HG02642 (cell line): Measurements from ENCODE around the gene CDK18.
"Not testable (repeated sequence)": the region's sequence is repeated elsewhere in the genome, so short reads cannot be mapped to it uniquely, and the experiment has no call there.

Experiments used
- ATAC-seq: cut with Tn5 transposase; IDR thresholded peaks from one replicate; pipeline ENCODE4 v1.9.1; 2021; ENCODE audit warnings: mild to moderate bottlenecking; ENCODE audit not compliant: unreplicated experiment, poor library complexity

CDK18 gene

DNA sequence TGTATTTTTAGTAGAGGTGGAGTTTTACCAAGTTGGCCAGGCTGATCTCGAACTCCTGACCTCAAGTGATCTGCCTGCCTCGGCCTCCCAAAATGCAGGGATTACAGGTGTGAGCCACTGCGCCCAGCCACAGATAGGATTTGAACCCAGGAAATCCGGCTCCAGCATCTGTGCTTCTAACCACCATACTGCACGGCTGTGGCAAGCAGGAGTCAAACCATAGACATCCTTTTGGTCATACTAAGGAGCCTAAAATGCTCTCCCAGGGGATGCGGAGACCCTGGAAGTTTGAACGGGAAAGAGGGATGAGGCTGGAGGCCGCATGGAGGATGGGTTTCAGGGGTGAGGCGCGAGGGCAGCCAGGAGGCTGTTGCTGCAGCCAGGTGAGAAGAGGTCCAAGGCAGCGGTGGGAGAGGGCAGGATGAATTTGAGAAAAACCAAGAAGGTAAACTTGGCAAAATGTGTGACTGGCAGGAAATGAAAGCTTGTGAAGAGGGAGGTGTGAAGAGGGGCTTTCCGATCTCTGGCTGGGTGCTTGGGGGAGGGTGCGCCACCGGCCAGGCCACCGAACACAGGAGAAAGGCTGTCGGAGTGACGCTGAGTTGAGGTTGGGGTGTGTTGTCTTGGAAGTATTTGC is 24.0 kb upstream of the CDK18 start:
- ATAC-seq = no peak

DNA sequence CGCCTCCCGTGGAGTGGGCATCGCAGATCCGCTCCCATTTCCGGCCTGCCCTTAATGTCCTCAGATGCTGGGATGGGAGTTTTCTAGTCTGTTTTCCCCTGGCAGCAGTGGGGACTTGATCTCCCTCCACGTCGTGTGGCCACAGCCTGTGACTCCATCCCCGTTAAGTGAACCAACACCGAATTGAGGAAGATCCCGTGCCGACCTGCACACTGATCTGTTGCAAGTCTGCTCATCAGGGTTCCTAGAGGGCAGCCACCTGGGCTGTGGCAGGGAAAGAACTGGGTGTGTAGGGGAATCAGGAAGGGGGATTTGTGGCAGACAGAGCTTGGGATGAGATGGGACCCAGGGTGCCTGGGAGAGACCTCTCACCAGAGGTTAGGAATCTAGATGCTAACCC is 23.3 kb upstream of the CDK18 start:
- ATAC-seq = no peak

DNA sequence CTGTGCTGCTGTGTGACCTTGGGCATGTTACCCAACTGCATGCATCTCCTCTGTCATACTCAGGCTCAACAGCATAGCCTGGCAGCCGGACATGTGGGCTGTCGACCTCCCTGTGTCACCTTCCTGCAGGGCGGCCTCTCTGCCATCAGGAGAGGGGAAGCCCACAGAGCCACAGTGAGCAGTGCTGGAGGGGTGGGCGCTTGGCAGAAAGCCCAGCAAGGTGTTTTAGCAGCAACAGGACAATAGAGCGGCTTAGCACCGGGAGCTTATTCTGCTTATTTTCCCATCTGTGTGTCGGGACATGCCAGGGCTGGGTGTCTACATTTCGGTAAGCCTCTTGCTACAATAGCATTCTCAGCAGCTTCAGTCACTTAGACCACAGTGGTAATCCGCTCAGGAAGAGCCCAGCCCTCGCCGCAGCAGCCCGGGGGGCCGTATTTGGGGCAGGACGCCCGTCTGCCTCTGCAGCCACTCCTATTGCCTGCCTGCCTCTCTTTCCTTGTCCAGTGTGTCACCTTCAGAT is 22.8 kb upstream of the CDK18 start:
- ATAC-seq = no peak

DNA sequence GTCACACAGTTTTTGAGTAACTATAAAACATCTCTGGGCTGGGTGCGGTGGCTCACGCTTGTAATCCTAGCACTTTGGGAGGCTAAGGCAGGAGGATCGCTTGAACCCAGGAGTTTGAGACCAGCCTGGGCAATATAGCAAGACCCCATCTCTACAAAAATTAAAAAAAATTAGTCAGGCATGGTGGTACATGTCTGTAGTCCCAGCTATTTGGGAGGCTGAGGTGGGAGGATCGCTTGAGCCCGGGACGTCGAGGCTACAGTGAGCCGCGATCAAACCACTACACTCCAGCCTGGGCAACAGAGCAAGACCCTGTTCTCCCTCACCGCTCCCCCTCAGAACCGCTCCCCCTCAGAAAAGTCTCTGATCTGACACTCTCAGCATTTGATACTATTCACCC is 21.9 kb upstream of the CDK18 start:
- ATAC-seq = not testable (repeated sequence)

DNA sequence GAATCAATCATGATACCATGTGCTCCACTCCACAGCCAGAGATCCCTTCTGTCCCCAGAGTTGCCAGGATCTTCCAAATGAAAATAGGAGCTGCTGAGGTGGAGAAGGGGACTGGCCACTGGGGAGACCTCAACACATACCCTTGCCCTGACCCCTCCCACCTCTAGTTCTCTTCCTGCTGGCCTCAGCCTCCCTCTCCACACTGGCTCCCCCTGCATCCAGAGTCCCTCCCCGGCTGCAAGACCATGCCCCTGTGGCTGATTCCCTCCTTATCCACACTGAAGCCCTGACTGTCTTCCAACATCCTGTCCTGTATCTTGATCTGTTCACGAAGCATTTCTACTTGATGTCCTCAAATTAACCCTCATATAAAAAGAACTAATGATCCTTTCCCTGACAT is 21.1 kb upstream of the CDK18 start:
- ATAC-seq = no peak

DNA sequence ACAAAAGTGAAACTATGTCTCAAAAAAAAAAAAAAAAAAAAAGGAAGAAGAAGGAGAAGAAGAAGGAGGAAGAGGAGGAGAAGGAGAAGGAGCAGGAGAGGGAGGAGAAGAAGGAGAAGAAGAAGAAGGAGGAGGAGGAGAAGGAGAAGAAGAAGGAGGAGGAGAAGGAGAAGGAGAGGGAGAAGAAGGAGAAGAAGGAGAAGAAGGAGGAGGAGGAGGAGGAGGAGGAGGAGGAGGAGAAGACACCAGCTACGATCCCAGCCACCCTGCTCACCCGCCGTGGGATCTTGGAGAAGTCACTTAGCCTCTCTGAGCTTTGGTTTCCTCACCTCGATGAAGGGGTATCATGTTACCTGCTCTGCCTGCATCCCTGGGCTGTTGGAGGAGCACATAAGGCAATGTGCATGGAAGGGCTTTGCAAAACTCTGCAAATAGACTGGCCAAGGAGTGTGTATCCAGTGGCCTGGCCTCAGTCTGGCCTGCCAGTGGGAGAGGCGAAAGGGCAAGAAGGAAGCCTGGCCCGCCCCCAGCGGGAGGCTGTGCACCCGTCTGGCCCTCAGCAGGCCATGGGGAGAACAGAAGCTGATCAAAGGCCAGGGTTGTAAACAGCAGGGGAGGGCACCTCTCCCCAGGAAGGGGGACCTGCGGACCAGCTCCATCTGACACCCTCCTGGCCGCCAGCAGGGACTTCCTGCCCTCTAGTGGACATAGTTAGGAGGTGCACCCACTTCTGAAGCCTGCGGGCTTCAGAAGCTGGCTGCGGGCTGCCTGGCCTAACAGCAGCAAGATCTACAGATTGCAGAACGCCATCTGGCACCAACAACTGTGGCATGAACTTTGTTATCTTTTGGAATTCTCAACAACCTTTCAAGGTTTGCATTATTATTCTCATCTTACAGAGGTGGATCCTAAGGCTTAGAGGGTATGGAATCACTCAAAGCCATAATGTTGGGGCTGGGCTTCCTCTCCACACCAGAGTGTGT is 19.2 kb upstream of the CDK18 start:
- peak; percentile 53 for ATAC-seq

DNA sequence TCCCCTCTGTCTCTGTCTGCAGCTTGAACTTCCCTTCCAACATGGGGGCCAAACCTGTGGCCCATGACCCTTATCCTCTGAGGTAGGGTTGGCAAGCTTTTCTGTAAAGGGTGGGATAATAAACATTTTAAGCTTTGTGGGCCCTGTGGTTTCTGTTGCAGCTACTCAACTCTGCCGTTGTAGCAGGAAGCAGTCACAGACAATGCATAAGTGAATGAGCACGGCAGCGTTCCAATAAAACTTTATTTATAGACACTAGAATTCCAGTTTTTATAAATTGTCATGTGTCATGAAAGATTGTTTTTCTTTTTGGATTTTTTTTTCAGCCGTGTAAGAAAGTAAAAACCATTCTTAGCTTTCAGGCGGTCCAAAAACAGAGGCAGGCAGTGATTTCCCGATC is 18.2 kb upstream of the CDK18 start:
- ATAC-seq = no peak

DNA sequence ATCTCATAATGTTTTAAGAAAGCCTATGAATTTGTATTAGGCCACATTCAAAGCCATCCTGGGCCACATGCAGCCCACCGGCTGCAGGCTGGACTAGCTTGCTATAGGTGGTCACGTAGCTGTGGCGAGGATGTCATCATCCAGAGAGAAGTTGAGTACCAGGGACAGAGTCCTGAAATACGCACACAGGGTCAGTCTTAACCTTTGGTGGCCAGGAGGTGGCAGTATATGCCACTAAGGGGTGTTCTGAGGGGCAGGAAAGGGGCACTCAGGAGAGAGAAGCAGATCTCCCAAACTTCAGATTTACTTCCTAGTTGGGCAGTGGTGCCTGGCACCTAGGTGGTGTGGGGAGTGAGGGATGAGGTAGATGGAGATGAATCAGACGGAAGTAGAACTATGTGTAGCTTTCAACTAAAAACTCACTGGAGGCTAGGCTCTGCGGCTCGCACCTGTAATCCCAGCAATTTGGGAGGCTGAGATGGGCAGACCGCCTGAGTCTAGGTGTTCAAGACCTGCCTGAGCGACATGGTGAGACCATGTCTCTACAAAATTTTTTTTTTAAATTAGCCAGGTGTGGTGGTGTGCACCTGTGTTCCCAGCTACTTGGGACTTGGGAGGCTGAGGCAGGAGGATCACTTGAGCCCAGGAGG is 16.3 kb upstream of the CDK18 start:
- no peak for ATAC-seq

DNA sequence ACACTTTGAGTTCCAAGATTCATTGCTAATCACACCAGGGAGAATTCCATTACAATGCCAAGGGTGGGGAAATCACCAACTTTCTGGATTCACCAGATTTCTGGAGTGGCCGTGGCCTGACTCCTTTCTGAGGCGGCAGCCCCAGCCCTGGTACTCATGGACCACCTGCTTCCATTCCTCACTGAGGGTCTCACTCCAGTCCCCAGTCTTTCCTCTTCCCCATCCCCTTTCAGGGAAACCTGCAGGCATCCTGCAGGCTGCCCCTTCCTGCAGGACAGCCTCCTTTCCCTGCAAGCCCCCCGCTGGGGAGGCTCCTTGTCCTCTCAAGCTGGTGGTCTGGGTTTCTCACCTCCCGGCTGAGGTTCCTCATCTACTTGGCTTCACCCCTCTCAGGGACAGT is 12.7 kb upstream of the CDK18 start:
- no peak for ATAC-seq

DNA sequence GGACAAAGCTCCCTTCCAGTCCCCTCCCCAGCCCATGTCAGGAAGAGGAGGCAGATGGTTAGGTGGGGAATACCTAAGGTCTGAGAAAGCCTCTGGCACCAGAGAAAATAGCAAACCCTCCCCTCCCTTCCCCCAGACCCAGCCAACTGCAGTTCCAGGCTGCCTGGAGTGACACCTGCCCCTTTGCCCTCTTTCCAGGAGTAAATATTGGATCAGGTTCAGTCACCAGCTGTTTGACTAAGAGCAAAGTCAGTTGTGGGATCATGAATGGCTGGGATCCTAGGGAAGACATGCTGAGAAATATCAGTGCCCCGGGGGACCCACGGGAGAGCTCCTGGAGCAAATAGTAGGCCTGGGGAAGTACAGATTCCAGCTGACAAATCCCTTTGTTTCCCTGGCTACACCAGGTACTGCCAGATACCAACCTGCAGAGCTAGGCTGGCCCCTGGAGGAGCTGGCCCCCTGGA is 12.2 kb upstream of the CDK18 start:
- ATAC-seq = no peak

DNA sequence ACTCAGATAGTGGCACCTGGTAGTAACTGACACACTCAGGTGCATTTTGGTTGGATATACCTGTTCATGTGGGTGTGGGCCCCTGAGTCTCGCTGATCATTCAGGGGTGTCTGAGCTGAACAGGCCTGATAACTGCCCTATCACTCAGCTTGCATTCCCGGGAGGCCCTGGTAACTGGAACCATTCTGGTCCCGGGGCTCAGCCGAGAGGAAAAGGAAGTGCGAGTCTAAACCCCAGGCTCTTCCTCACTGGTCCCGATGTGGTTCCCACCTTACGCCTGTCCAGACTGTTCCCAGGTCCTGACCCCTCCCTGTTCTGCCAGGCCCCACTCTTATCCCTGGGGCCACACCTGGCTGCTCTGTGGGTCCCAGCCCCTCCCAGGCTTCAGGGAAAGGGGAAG is 11.7 kb upstream of the CDK18 start:
- no peak for ATAC-seq

DNA sequence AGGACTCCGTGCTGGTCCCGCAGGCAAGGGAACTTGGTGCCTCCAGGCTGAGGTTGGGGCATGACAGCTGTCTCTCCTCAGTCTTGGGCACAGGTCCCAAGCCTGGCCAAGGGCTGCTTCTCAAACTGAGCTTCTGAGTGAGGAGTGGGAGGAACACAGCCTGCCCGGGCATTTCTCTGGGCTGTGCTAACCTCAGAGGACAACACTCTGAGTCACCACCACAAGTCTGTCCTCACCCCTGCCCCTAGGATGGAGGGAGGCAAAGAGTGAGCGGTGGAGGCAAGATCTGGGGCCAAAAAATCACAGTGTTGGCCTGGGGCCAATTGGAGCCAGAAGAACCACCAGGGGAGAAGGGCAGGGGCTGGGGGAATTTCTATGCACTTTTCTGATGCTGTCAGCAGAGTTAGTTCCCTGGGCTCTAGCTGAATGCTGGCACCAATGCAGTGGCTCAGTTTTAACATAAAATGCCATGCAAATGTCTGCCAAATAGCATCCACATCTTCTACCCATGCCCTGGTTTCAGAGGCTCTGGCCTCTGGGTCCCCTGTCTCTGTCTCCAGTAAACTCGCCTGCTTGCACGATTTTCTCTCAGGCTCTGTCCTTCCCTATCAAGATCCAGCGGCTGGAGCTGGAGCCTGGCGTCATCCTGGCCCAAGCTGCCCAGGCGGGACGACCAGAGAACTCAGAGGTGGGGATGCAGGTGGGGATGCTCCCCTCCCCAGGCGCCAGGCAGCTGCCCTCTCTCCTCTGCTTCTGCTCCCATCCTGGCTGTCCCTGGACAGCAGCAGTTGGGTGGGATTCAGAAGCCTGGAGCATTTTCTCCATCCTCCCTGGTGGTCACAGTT is 11.0 kb upstream of the CDK18 start:
- no peak for ATAC-seq

DNA sequence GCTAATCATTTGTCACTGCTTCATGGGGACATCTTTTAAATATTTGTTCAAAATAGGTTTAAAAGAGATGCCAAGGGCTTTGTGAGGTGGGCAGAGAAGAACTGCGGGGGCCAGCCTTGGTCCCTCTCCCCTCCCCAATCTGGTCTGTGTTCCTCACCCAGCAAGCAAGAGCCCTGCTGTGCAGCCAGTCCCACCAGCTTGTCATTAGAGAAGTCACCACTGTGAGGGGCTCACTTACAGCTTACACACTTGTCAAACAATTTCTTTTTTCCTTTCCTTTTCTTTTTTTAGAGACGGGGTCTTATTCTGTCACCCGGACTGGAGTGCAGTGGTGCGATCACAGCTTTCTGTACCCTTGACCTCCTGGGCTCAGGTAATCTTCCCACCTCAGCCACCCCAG is 10.4 kb upstream of the CDK18 start:
- no peak for ATAC-seq

DNA sequence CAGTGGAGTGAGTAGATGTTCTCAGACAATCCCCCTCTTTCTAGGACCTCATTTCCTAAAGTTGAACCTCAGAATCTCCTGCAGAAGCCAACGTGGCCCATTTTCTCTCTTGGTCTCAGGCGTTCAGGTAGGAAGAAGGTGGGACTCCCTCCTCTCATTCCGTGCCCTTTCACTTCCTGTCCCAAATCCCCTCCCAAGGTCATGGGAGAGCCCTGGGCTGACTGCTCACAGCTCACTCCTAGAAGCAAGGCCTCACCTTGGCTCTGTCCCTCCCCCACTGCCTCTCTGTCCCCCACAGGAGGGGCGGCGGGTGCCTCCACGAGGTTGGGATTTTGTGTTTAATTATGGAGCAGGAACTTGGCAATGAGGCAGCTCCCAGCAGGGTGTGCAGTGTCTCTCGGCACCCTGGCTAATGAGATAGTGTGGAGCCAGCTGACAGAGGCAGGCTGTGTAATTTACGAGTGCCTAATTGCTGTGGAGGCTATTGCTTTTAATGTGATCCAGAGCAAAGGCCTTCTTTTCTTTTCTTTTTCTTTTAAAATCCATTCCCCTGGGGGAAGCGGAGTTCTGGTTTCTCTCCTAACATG is 9.1 kb upstream of the CDK18 start:
- ATAC-seq = no peak

DNA sequence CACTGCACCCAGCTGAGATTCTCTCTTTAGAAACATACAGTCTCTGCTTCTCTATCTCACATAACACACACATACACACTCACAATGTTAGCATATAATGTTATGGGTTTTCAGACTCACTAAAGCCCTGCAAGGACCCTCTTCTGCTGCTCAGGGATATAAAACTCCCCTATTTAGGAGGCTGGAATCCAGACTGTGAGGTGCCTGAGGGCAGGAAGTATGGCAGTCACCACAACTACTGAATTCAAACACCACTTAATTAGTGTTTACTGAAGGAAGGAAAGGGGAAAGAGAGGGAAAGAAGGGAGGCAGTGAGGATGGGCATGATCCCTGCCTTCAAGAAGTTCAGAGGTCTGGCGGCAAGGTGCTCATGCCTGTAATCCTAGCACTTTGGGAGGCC is 7.8 kb upstream of the CDK18 start:
- ATAC-seq = no peak

DNA sequence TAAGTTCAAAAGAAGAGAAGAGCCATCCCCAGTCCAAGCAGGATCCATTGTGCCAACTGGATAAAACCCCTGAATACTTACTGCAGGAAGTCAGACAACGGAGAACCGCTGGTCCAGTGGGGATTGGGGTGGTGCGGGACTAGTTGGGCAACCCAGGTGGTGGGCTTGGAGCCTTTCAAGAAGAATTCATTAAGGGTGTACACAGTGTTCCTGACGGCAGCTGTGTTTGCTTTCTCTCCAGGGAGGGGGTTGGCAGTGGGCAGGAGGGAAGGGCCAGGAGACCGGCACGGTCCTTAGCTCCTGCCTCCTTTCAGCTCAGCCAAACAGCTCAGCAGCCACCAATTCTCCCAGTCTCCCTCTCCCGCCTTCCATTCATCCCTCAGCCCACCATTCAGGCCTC is 7.1 kb upstream of the CDK18 start:
- ATAC-seq = no peak

DNA sequence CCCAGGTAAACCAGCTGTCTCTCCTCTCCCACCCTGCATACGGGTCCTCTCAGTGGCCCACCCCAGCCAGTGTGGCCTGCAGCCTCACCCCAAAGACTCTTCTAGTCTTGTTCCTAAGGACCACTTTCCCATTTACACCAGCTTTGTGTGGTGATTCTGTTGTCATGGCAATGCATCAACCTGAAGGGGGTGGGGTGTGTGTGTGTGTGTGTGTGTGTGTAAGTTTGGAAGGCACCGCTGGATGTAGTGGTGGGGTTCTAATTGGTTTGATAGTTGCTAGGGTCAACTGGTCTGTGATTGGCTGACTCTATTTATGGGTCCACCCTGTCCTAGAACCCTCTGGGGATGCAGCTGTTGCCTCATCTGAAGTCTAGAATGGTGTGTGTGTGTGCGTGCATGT is 4.7 kb upstream of the CDK18 start:
- no peak for ATAC-seq

DNA sequence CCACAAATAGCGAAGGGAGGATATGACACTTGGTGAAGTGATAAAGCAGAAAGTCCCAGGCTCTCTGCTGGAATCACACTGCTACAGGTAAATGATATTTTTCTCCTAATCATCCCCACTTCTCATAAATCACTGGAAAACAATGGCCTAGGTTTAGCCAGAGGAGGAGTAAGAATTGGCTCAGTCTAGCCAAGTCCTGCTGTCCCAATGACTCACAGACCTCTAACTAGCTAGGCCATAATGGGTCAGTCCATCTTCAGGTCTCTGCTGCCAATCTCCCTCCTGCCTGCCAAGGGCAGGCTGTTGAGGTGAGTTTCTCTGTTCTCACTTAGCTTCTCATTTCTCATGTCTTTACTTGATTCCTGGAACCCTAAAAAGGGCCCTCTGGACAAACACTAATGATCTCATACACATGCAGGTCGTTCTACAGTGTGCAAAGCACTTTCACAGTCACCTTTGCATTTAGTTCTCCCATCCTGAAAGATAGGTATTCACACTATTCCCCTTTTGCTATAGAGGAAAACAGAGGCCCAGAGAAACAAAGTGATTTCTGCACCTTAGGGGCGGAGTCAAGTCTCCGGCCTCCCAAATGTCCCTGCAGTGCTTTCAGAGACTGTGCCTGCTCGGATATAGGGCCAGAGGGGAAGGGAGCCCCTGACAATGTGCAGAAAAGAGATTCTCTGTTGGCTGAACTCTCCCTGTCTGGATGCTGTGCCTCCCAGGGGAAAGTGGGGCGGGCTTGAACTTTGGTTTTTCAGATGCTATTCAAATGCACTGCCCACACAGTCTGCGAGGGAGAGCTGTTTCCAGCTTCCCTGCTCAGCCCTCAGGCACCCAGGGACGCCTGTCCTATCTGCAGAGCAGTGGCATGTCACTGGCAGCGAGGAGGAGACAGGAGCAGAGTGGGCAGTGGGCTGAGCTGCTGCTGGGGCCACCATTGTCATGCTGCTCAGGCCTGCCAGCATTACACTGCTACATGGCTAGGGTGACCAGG is 3.9 kb upstream of the CDK18 start:
- no peak for ATAC-seq
